ENCODE measurements around the gene RHOT2. TPM values are rescaled to one million over a fixed set of nuclear protein-coding genes. Genes with fewer than 3 reads are reported as not detected.

The RHOT2 gene
- total RNA-seq, 1 donor from 2014 or later = 95.9 TPM

- intact Hi-C loops (cut with DNase I) = no loop called here
- no peak for DNase-seq (ENCODE audit: low spot score)
Measured at GRCh38 chr16:718389-718788, 50.5 kb downstream of the RHOT2 start.

DNA sequence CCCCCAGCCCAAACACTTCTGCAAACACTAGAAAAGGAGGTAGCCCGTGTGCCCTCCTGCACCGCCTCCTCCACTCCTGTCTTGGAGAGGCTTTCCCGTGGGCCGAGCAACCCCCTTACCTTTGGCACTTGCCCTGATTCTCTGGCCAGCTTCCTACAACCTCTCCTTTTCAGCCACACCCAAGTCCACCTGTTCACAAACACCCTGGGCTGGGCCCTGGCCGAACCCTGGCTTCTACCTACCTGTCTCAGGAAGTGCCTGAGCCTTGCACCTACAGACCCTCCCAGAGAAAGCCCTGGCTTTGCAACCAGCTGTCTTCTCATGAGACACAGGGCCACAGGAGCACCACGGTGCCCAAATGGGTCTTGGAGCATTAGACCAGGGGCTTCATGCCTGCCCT, 51.0 kb downstream of the RHOT2 start:
- no peak for DNase-seq (ENCODE audit: low spot score)
- intact Hi-C loops (cut with DNase I) = no loop called here
- no peak for ATAC-seq

More at GRCh38 chr16:718389-718788, 50.5 kb downstream of the RHOT2 start:
- no peak for ATAC-seq

DNA sequence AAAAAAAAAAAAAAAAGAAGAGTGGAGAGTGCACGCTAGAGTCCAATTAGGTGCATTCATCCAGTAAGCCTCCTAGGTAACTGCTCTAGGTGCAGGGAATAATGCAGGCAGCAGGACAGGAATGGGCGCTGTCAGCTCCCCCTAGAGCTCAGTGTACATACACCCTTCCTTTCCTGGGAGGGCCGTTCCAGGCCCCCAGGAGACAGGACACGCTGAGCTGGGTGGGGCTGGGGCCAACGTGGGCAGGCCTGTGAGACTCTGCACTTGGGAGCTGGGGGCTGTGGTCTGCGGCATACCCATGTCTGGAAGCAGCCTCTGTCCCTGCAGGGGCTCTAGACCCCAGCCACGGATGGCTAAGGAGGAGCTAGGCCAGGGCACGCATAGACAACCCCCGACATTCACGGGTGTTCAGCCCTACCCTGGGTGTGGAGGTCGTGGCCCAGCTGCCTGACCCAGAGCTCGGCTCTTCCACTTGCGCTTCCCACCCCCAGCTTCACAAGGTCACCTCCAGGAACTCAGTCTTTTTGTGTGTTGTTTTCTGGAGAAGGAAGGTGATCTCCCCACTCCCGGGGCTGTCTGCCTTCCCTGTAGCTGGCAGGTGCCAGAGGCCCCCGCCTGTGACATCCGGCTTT, 52.0 kb downstream of the RHOT2 start:
- DNase-seq (ENCODE audit: low spot score) = no peak
- intact Hi-C loops (cut with DNase I) = no loop called here
- peak; percentile 4 for ATAC-seq

GRCh38 chr16:720447-720989, 52.6 kb downstream of the RHOT2 start:
- intact Hi-C loops (cut with DNase I) = no loop called here
- ATAC-seq = peak; percentile 44
- DNase-seq (ENCODE audit: low spot score) = peak; percentile 78

GRCh38 chr16:720990-721764, 53.2 kb downstream of the RHOT2 start, which contains the start of gene ANTKMT:
TSS of gene ANTKMT (plus strand) at chr16:721146. CDS start at chr16:721275, 129 bp downstream.
- peak; percentile 86 for DNase-seq (ENCODE audit: low spot score)
- peak; percentile 65 for ATAC-seq
- intact Hi-C loops (cut with DNase I) = no loop called here

DNA sequence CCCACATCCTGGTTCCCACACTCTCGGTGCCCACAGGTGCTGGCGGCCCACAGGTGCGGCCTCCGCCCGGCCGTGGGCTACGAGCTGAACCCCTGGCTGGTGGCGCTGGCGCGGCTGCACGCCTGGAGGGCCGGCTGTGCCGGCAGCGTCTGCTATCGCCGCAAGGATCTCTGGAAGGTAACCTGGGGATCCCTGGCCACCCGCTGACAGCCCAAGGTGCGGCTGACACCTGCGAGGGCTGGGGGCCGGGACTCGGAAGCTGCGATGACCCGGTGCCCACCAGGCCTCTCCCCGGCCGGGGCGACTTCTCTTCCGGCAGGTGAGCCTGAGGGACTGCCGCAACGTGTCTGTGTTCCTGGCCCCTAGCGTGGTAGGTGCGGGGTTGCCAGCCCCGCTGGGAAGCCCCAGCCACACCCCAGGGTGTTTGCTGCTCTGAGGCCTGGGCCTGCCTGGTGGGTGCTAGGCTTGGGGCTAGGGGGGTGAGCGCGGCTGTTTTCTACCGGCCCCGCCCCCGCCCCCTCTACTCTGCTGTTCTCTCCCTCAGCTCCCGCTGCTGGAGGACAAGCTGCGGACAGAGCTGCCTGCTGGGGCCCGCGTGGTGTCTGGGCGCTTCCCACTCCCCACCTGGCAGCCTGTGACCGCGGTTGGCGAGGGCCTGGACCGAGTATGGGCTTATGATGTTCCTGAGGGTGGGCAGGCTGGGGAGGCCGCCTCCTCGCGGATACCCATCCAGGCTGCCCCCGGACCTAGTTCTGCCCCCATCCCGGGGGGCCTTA, 54.0 kb downstream of the RHOT2 start:
- intact Hi-C loops (cut with DNase I) = no loop called here
- ATAC-seq (no peak), DNase-seq (ENCODE audit: low spot score) (no peak)

GRCh38 chr16:722835-723633, 55.1 kb downstream of the RHOT2 start:
- no peak for DNase-seq (ENCODE audit: low spot score)
- no peak for ATAC-seq
- intact Hi-C loops (cut with DNase I) = no loop called here

GRCh38 chr16:723695-724094, 55.8 kb downstream of the RHOT2 start:
- DNase-seq (ENCODE audit: low spot score) (no peak), ATAC-seq (no peak)
- intact Hi-C loops (cut with DNase I) = no loop called here

Other genes with a start within 250 kb of the RHOT2 start
- 56.0 TPM for gene RAB11FIP3, start 242.5 kb upstream of the RHOT2 start, total RNA-seq
- 35.2 TPM for gene CAPN15, start 140.4 kb upstream of the RHOT2 start, total RNA-seq
- not detected for gene PRR35, start 107.7 kb upstream of the RHOT2 start, total RNA-seq
- gene NHLRC4, start 101.1 kb upstream of the RHOT2 start, total RNA-seq = 1.2 TPM
- 46.6 TPM for gene PIGQ, start 98.2 kb upstream of the RHOT2 start, total RNA-seq
- 22.5 TPM for gene RAB40C, start 78.1 kb upstream of the RHOT2 start, total RNA-seq
- gene WFIKKN1, start 37.1 kb upstream of the RHOT2 start, total RNA-seq = 1.5 TPM
- gene METTL26, start 31.8 kb upstream of the RHOT2 start, total RNA-seq = 54.1 TPM
- 15.5 TPM for gene MCRIP2, start 26.3 kb upstream of the RHOT2 start, total RNA-seq
- 33.3 TPM for gene WDR90, start 18.8 kb upstream of the RHOT2 start, total RNA-seq
- 1.6 TPM for gene RHBDL1, start 7.5 kb downstream of the RHOT2 start, total RNA-seq
- gene STUB1, start 12.3 kb downstream of the RHOT2 start, total RNA-seq = 80.2 TPM
- 36.1 TPM for gene JMJD8, start 16.2 kb downstream of the RHOT2 start, total RNA-seq
- 10.1 TPM for gene WDR24, start 22.3 kb downstream of the RHOT2 start, total RNA-seq
- 6.5 TPM for gene FBXL16, start 37.7 kb downstream of the RHOT2 start, total RNA-seq
- gene METRN, start 47.0 kb downstream of the RHOT2 start, total RNA-seq = 120 TPM
- gene ANTKMT, start 53.0 kb downstream of the RHOT2 start, total RNA-seq = 26.3 TPM
- 2.1 TPM for gene CCDC78, start 58.3 kb downstream of the RHOT2 start, total RNA-seq
- 6.5 TPM for gene HAGHL, start 59.0 kb downstream of the RHOT2 start, total RNA-seq
- 26.9 TPM for gene CIAO3, start 72.9 kb downstream of the RHOT2 start, total RNA-seq
- gene MSLN, start 92.6 kb downstream of the RHOT2 start, total RNA-seq = 2.9 TPM
- gene RPUSD1, start 120.2 kb downstream of the RHOT2 start, total RNA-seq = 11.4 TPM
- gene CHTF18, start 120.5 kb downstream of the RHOT2 start, total RNA-seq = 18.9 TPM
- gene GNG13, start 132.6 kb downstream of the RHOT2 start, total RNA-seq = not detected